Neural cell (in vitro differentiated cells): Measurements from ENCODE around the gene ASS1.

Experiments used
- EP300 ChIP-seq: fragments of 450-650 bp; conservative IDR thresholded peaks from 2 replicates; pipeline ENCODE4 v1.6.1; 2014; ENCODE audit warnings: antibody characterized with exemption, mild to moderate bottlenecking, moderate library complexity; ENCODE audit not compliant: poor library complexity, severe bottlenecking
- SMC3 ChIP-seq: fragments of 450-650 bp; conservative IDR thresholded peaks from 2 replicates; pipeline ENCODE4 v1.6.1; 2014; ENCODE audit warnings: antibody characterized with exemption, mild to moderate bottlenecking, moderate library complexity; ENCODE audit not compliant: poor library complexity
- TAF1 ChIP-seq: IDR thresholded peaks from 2 replicates; pipeline ENCODE4 v1.6.1; 2012; ENCODE audit warnings: low read depth
- TF ChIP-seq, protein P1 (sequence below): fragments of 450-650 bp; IDR thresholded peaks from 2 replicates; pipeline ENCODE4 v1.5.1; 2014; ENCODE audit warnings: antibody characterized with exemption, mild to moderate bottlenecking, moderate library complexity; ENCODE audit not compliant: poor library complexity, severe bottlenecking

DNA sequence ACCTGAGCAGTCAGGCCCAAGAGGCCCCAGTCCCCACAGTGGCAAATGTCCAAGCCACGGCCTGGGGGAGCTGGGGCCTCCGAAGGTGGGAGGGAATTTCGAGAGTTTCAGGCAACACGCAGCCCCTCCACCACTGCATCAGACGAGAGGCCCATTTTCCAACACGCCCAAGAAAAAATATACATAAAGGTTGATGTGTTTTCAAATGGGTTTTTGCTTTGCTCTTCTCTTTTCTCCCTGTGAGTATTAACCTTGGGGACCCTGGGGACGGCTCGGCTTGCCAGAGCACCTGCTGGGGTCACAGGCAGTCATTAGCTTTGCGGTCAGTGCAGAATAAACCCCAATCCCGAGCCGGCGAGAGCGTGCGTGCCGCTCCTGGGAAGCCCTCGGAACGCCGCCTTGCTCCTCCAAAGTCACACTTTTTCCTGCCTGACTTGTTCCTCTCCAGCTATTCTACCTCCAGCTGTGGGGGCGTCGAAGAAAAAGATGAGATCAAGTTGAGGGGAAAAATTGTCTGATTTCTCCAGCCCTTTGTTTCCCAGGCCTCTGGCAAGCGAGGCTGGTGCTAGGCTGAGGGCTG lies 31.5 kb downstream of the ASS1 start:
- TF ChIP-seq, protein P1, sequence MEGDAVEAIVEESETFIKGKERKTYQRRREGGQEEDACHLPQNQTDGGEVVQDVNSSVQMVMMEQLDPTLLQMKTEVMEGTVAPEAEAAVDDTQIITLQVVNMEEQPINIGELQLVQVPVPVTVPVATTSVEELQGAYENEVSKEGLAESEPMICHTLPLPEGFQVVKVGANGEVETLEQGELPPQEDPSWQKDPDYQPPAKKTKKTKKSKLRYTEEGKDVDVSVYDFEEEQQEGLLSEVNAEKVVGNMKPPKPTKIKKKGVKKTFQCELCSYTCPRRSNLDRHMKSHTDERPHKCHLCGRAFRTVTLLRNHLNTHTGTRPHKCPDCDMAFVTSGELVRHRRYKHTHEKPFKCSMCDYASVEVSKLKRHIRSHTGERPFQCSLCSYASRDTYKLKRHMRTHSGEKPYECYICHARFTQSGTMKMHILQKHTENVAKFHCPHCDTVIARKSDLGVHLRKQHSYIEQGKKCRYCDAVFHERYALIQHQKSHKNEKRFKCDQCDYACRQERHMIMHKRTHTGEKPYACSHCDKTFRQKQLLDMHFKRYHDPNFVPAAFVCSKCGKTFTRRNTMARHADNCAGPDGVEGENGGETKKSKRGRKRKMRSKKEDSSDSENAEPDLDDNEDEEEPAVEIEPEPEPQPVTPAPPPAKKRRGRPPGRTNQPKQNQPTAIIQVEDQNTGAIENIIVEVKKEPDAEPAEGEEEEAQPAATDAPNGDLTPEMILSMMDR, result no peak
- TF ChIP-seq SMC3 (no peak), TAF1 (no peak), EP300 (no peak)
